ENCODE results near the gene DYNC1LI2.

DYNC1LI2 gene

GRCh38 chr16:66692341-66692740 is 59.1 kb downstream of the DYNC1LI2 start:
- Histone ChIP-seq H2AFZ (ENCODE audit: low read length) (no peak overlapping the region), H3K9ac (ENCODE audit: low read length) (no peak overlapping the region), H3K9me3 (replicated peaks; ENCODE audit: insufficient read depth, low read length) (no peaks in the 10 kb centered on the region), H3K36me3 (replicated peaks; ENCODE audit: insufficient read depth, low read length) (no peaks in the 10 kb centered on the region), H3K27ac (ENCODE audit: low read length) (no peak overlapping the region), H4K20me1 (ENCODE audit: insufficient read depth, low read length) (no peaks in the 10 kb centered on the region), H3K4me3 (ENCODE audit: low read length) (no peak overlapping the region), H3K4me2 (ENCODE audit: low read depth, low read length) (no peak overlapping the region), H3K27me3 (replicated peaks; ENCODE audit: insufficient read depth, low read length) (no peaks in the 10 kb centered on the region), H3K4me1 (ENCODE audit: low read length) (0 out of 2 replicates have a peak, but pooled peaks cover 6% of the 10 kb centered on the region), H3K79me2 (ENCODE audit: low read length) (peaks cover 62% of the 10 kb centered on the region), H3K9me2 (replicated peaks; ENCODE audit: insufficient read depth, low read length) (no peaks in the 10 kb centered on the region), H3F3A (ENCODE audit: insufficient read depth, low read length) (no peaks in the 10 kb centered on the region)
- TF ChIP-seq EZH2phosphoT487 (IDR thresholded peaks at IDR 0.05; ENCODE audit: low read length) (no peak), EZH2 (optimal IDR thresholded peaks at IDR 0.05; ENCODE audit: low read depth, low read length) (no peak)
- TF ChIP-seq, protein P1, sequence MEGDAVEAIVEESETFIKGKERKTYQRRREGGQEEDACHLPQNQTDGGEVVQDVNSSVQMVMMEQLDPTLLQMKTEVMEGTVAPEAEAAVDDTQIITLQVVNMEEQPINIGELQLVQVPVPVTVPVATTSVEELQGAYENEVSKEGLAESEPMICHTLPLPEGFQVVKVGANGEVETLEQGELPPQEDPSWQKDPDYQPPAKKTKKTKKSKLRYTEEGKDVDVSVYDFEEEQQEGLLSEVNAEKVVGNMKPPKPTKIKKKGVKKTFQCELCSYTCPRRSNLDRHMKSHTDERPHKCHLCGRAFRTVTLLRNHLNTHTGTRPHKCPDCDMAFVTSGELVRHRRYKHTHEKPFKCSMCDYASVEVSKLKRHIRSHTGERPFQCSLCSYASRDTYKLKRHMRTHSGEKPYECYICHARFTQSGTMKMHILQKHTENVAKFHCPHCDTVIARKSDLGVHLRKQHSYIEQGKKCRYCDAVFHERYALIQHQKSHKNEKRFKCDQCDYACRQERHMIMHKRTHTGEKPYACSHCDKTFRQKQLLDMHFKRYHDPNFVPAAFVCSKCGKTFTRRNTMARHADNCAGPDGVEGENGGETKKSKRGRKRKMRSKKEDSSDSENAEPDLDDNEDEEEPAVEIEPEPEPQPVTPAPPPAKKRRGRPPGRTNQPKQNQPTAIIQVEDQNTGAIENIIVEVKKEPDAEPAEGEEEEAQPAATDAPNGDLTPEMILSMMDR (IDR thresholded peaks at IDR 0.05; ENCODE audit: low read length): no peak
- DNase-seq: no peak

DNA sequence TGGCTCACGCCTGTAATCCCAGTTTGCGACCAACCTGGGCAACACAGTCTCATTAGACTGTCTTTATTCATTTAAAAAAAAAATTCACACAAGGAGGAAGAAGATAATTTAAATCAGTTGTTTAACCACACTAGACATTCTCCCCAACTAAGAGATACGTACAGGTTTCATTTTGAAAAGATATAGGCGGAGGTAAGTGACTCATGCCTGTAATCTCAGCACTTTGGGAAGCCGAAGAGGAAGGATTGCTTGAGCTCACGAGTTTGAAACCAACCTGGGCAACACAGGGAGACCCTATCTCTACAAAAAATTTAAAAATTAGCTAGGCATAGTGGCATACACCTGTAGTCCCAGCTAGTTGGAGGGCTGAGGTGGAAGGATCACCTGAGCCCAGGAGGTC is 60.2 kb downstream of the DYNC1LI2 start:
- Histone ChIP-seq H3K27me3 (replicated peaks; ENCODE audit: insufficient read depth, low read length) (no peaks in the 10 kb centered on the region), H3K27ac (ENCODE audit: low read length) (no peak overlapping the region), H3F3A (ENCODE audit: insufficient read depth, low read length) (no peaks in the 10 kb centered on the region), H3K4me3 (ENCODE audit: low read length) (no peak overlapping the region), H3K9me3 (replicated peaks; ENCODE audit: insufficient read depth, low read length) (no peaks in the 10 kb centered on the region), H3K36me3 (replicated peaks; ENCODE audit: insufficient read depth, low read length) (no peaks in the 10 kb centered on the region), H4K20me1 (ENCODE audit: insufficient read depth, low read length) (no peaks in the 10 kb centered on the region), H3K79me2 (ENCODE audit: low read length) (peaks cover 65% of the 10 kb centered on the region), H3K9me2 (replicated peaks; ENCODE audit: insufficient read depth, low read length) (no peaks in the 10 kb centered on the region), H3K4me1 (ENCODE audit: low read length) (0 out of 2 replicates have a peak, but pooled peaks cover 6% of the 10 kb centered on the region), H2AFZ (ENCODE audit: low read length) (no peak overlapping the region), H3K4me2 (ENCODE audit: low read depth, low read length) (no peak overlapping the region), H3K9ac (ENCODE audit: low read length) (no peak overlapping the region)
- no peak for TF ChIP-seq EZH2phosphoT487 (IDR thresholded peaks at IDR 0.05; ENCODE audit: low read length)
- no peak for TF ChIP-seq EZH2 (optimal IDR thresholded peaks at IDR 0.05; ENCODE audit: low read depth, low read length)
- TF ChIP-seq, protein P1 (IDR thresholded peaks at IDR 0.05; ENCODE audit: low read length): no peak
- DNase-seq: no peak

DNA sequence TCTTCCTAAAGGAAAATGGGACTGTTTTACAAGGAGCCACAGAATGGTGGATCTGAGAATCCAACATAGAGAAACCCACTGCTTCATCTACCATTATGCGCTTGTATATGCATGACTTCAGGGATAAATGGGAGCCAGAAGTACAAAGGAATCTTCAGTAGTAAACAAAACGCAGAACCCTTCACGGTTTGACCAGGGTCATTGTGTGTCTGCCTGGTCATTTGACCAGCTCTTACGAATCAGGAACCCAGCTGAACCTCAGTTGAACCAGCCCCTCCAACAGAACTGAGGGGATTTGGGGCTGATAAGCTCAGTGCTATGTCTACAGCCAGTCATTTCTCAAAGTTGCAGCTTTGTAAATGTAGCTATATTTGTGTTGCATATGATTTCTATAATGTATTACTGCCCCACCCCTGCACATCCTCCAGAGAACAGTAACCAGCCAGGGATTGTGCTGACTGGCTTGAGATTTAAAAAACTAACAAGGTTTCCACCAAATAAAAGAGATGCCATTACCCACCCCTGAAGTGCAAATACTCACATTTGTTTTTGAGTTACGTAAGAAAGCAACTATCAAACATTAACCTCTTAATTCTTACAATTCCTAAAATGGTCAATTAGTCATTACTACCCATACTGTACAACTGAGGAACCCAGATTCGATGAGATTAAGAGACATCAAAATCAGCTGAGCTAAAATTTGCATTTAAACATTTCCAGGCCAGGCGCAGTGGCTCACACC is 61.1 kb downstream of the DYNC1LI2 start:
- no peak overlapping the region for H2AFZ ChIP-seq (ENCODE audit: low read length)
- DNase-seq: no peak
- no peak overlapping the region for H3K9ac ChIP-seq (ENCODE audit: low read length)
- peaks cover 57% of the 10 kb centered on the region for H3K79me2 ChIP-seq (ENCODE audit: low read length)
- 0 out of 2 replicates have a peak, but pooled peaks cover 2% of the 10 kb centered on the region for H3K4me1 ChIP-seq (ENCODE audit: low read length)
- no peaks in the 10 kb centered on the region for H4K20me1 ChIP-seq (ENCODE audit: insufficient read depth, low read length)
- no peak overlapping the region for H3K4me2 ChIP-seq (ENCODE audit: low read depth, low read length)
- H3K27ac ChIP-seq (ENCODE audit: low read length): no peak overlapping the region
- TF ChIP-seq EZH2phosphoT487 (IDR thresholded peaks at IDR 0.05; ENCODE audit: low read length): no peak
- TF ChIP-seq EZH2 (optimal IDR thresholded peaks at IDR 0.05; ENCODE audit: low read depth, low read length): no peak
- TF ChIP-seq, protein P1 (IDR thresholded peaks at IDR 0.05; ENCODE audit: low read length): no peak
- no peak overlapping the region for H3K4me3 ChIP-seq (ENCODE audit: low read length)
- H3F3A ChIP-seq (ENCODE audit: insufficient read depth, low read length): no peaks in the 10 kb centered on the region
- no peaks in the 10 kb centered on the region for H3K9me2 ChIP-seq (replicated peaks; ENCODE audit: insufficient read depth, low read length)
- H3K27me3 ChIP-seq (replicated peaks; ENCODE audit: insufficient read depth, low read length): no peaks in the 10 kb centered on the region
- H3K9me3 ChIP-seq (replicated peaks; ENCODE audit: insufficient read depth, low read length): no peaks in the 10 kb centered on the region
- H3K36me3 ChIP-seq (replicated peaks; ENCODE audit: insufficient read depth, low read length): no peaks in the 10 kb centered on the region

Measured in MM.1S (cell line).